GM23338 (cell line): ENCODE results near the gene ZNF609. TPM values are rescaled to one million over a fixed set of nuclear protein-coding genes. Genes with fewer than 3 reads are reported as not detected.

Experiments
- ATAC-seq: fragments of 200-7000 bp; cut with Tn5 transposase; 3 replicates; pipeline ENCODE4 v1.9.1; 2020
- DNase-seq: peaks from one replicate; pipeline ENCODE4 v3.0.0-alpha.2; 2015; ENCODE audit warnings: low spot score
- H2AFZ ChIP-seq: fragments of 200-600 bp; sonication (generic); 2 replicates; pipeline ENCODE4 v1.8.0; 2016; ENCODE audit warnings: antibody characterized with exemption, mild to moderate bottlenecking, moderate library complexity
- H3F3A ChIP-seq: fragments of 200-600 bp; sonication (generic); replicated peaks from 2 replicates; pipeline ENCODE4 v1.8.0; 2017; ENCODE audit warnings: antibody characterized with exemption, mixed run types, low read depth
- H3K27ac ChIP-seq: fragments of 200-600 bp; sonication (generic); 2 replicates; pipeline ENCODE4 v1.6.1; 2016; ENCODE audit warnings: low read depth
- H3K27me3 ChIP-seq: fragments of 200-600 bp; sonication (generic); 2 replicates; pipeline ENCODE4 v1.8.0; 2016; ENCODE audit warnings: mild to moderate bottlenecking, mixed run types, moderate library complexity; ENCODE audit not compliant: insufficient read depth
- H3K36me3 ChIP-seq: fragments of 200-600 bp; sonication (generic); 2 replicates; pipeline ENCODE4 v1.8.0; 2016; ENCODE audit warnings: mild to moderate bottlenecking; ENCODE audit not compliant: insufficient read depth
- H3K4me1 ChIP-seq: fragments of 200-600 bp; sonication (generic); 2 replicates; pipeline ENCODE4 v1.8.0; 2016; ENCODE audit warnings: mild to moderate bottlenecking, moderate library complexity; ENCODE audit not compliant: insufficient read depth
- H3K4me2 ChIP-seq: fragments of 200-600 bp; sonication (generic); 2 replicates; pipeline ENCODE4 v1.7.1; 2017; ENCODE audit warnings: mixed run types
- H3K4me3 ChIP-seq: fragments of 200-600 bp; sonication (generic); 2 replicates; pipeline ENCODE4 v1.6.1; 2016; ENCODE audit warnings: mixed run types
- H3K79me2 ChIP-seq: fragments of 200-600 bp; sonication (generic); replicated peaks from 2 replicates; pipeline ENCODE4 v1.8.0; 2017; ENCODE audit warnings: mild to moderate bottlenecking; ENCODE audit not compliant: insufficient read depth
- H3K9me2 ChIP-seq: fragments of 200-600 bp; sonication (generic); 2 replicates; pipeline ENCODE4 v1.8.0; 2017; ENCODE audit not compliant: insufficient read depth
- H4K20me1 ChIP-seq: fragments of 200-600 bp; sonication (generic); replicated peaks from 2 replicates; pipeline ENCODE4 v1.8.0; 2017; ENCODE audit warnings: mild to moderate bottlenecking; ENCODE audit not compliant: insufficient read depth
- H3K27ac Mint-ChIP-seq: 2 replicates; pipeline ENCODE4 v1.8.0; 2020; ENCODE audit warnings: inconsistent platforms, mild to moderate bottlenecking, moderate library complexity, mixed read lengths
- H3K27me3 Mint-ChIP-seq: 3 replicates; pipeline ENCODE4 v1.8.0; 2022; ENCODE audit warnings: low read depth, mild to moderate bottlenecking, moderate library complexity, mixed read lengths, inconsistent platforms; ENCODE audit not compliant: insufficient read depth, poor library complexity
- H3K36me3 Mint-ChIP-seq: 3 replicates; pipeline ENCODE4 v1.8.0; 2021; ENCODE audit warnings: low read depth, mild to moderate bottlenecking, inconsistent platforms, moderate library complexity, mixed read lengths
- H3K4me1 Mint-ChIP-seq: 3 replicates; pipeline ENCODE4 v1.8.0; 2020; ENCODE audit warnings: mild to moderate bottlenecking, inconsistent platforms, mixed read lengths
- H3K4me3 Mint-ChIP-seq: 3 replicates; pipeline ENCODE4 v1.8.0; 2021; ENCODE audit warnings: moderate library complexity, mild to moderate bottlenecking, inconsistent platforms, mixed read lengths
- H3K9me3 Mint-ChIP-seq: 3 replicates; pipeline ENCODE4 v1.8.0; 2020; ENCODE audit warnings: moderate library complexity, mild to moderate bottlenecking, inconsistent platforms, mixed read lengths
- CREB1 ChIP-seq: fragments of 250-450 bp; sonication (Bioruptor Pico); IDR thresholded peaks from 2 replicates; pipeline ENCODE4 v1.5.0; 2020; ENCODE audit warnings: low read depth, mild to moderate bottlenecking, moderate library complexity
- CTCF ChIP-seq, 2 experiments: fragments of 200-600 bp in 1 of 2; sonication (generic) in 1 of 2; conservative IDR thresholded peaks; 2 replicates each; pipeline versions ENCODE4 v1.5.1 to v1.6.1; 2016 to 2017; ENCODE audit warnings: antibody characterized with exemption in 2 of 2, low read depth in 2 of 2, mild to moderate bottlenecking in 2 of 2, moderate library complexity in 1 of 2
- ETS1 ChIP-seq: IDR thresholded peaks from 2 replicates; pipeline ENCODE4 v1.6.1; 2016; ENCODE audit warnings: antibody characterized with exemption
- EZH2 ChIP-seq: fragments of 200-600 bp; sonication (generic); IDR thresholded peaks from one replicate; pipeline ENCODE4 v1.8.0; 2017; ENCODE audit warnings: antibody characterized with exemption, mild to moderate bottlenecking, low read depth; ENCODE audit not compliant: unreplicated experiment
- EZH2phosphoT487 ChIP-seq: fragments of 200-600 bp; sonication (generic); IDR thresholded peaks from one replicate; pipeline ENCODE4 v1.8.1; 2018; ENCODE audit warnings: antibody characterized with exemption; ENCODE audit not compliant: unreplicated experiment
- JUNB ChIP-seq: IDR thresholded peaks from one replicate; pipeline ENCODE4 v1.6.1; 2016; ENCODE audit warnings: antibody characterized with exemption; ENCODE audit not compliant: unreplicated experiment
- NANOG ChIP-seq: IDR thresholded peaks from 2 replicates; pipeline ENCODE4 v1.6.1; 2016; ENCODE audit warnings: antibody characterized with exemption, borderline replicate concordance
- POLR2AphosphoS5 ChIP-seq: IDR thresholded peaks from 2 replicates; pipeline ENCODE4 v1.6.1; 2016; ENCODE audit warnings: antibody characterized with exemption, low read depth
- REST ChIP-seq: IDR thresholded peaks from one replicate; pipeline ENCODE4 v1.6.1; 2018; ENCODE audit warnings: antibody characterized with exemption; ENCODE audit not compliant: unreplicated experiment
- STAT1 ChIP-seq: IDR thresholded peaks from one replicate; pipeline ENCODE4 v1.6.1; 2016; ENCODE audit warnings: antibody characterized with exemption; ENCODE audit not compliant: unreplicated experiment
- ZNF114 ChIP-seq: fragments of 250-450 bp; sonication (Bioruptor Pico); IDR thresholded peaks from 2 replicates; pipeline ENCODE4 v1.5.0; 2020; ENCODE audit warnings: mild to moderate bottlenecking, moderate library complexity
- ZNF331 ChIP-seq: fragments of 250-450 bp; sonication (Bioruptor Pico); IDR thresholded peaks from 2 replicates; pipeline ENCODE4 v1.5.0; 2020; ENCODE audit warnings: low read depth, mild to moderate bottlenecking, moderate library complexity
- ZNF462 ChIP-seq: fragments of 250-450 bp; sonication (Bioruptor Pico); IDR thresholded peaks from 2 replicates; pipeline ENCODE4 v1.5.0; 2020; ENCODE audit warnings: mild to moderate bottlenecking, moderate library complexity
- polyA plus RNA-seq: library from polyadenylated mRNA; unstranded; fragments of >200 nt; fragmentation: Nextera tagmentation; extraction: Ambion mirVana; gene quantifications from 2 replicates; pipeline ENCODE4 v1.2.1, GENCODE V29; 2016
- total RNA-seq: library from RNA; depleted of rRNA; stranded (reverse); fragments of >200 nt; shearing (Covaris generic); gene quantifications from 2 replicates; pipeline ENCODE4 v1.2.3, GENCODE V29; 2014

The ZNF609 gene
- total and polyA plus RNA-seq, 2 experiments from 2014 or later, result 26.4 to 40.2 TPM

GRCh38 chr15:64552281-64552948 is 92.0 kb downstream of the ZNF609 start:
- no peak for DNase-seq
- H3K4me3 ChIP-seq, result no peak overlapping the region
- peaks cover 95% of the 10 kb centered on the region for H3K79me2 ChIP-seq
- no peak overlapping the region for H3K27ac Mint-ChIP-seq
- no peaks in the 10 kb centered on the region for H3K9me2 ChIP-seq
- no peak overlapping the region for H3K4me3 Mint-ChIP-seq
- no peak overlapping the region for H2AFZ ChIP-seq
- no peaks in the 10 kb centered on the region for H3K36me3 Mint-ChIP-seq
- ATAC-seq, result peak; percentile 34; the same call in 2 of the 3 replicates
- TF ChIP-seq EZH2phosphoT487 (no peak), ZNF114 (CRISPR knock-in tag) (no peak), REST (no peak), NANOG (no peak), POLR2AphosphoS5 (no peak), CTCF (conservative IDR thresholded peaks at IDR 0.05; ENCODE audit: low read depth in 2 of 2) (no peak), ZNF331 (no peak), ETS1 (no peak), ZNF462 (CRISPR knock-in tag) (no peak), STAT1 (no peak), EZH2 (no peak), CREB1 (CRISPR knock-in tag) (no peak), JUNB (no peak)
- no peaks in the 10 kb centered on the region for H3K27me3 ChIP-seq
- peak overlapping the region; percentile 41; the same call in 1 of the 2 replicates for H3K27ac ChIP-seq
- no peaks in the 10 kb centered on the region; the same call in 2 of the 3 replicates for H3K4me1 Mint-ChIP-seq
- H3K4me1 ChIP-seq, result no peaks in the 10 kb centered on the region
- peaks cover 43% of the 10 kb centered on the region for H4K20me1 ChIP-seq
- H3K9me3 Mint-ChIP-seq, result no peaks in the 10 kb centered on the region
- H3K27me3 Mint-ChIP-seq, result no peaks in the 10 kb centered on the region
- no peaks in the 10 kb centered on the region for H3F3A ChIP-seq
- no peak overlapping the region for H3K4me2 ChIP-seq
- no peaks in the 10 kb centered on the region for H3K36me3 ChIP-seq
